A172 (cell line): ENCODE results near the gene BCDIN3D. TPM values are rescaled to one million over a fixed set of nuclear protein-coding genes. Genes with fewer than 3 reads are reported as not detected.

ENCODE experiments used
- DNase-seq: peaks from one replicate; pipeline ENCODE4 v3.0.0-alpha.2; 2015; ENCODE audit warnings: low spot score
- total RNA-seq: library from RNA; depleted of rRNA; stranded (reverse); fragments of >200 nt; shearing (Covaris generic); gene quantifications from 2 replicates; pipeline ENCODE4 v1.2.3, GENCODE V29; 2014

The BCDIN3D gene
- total RNA-seq, 1 experiment from 2014 or later: 1.5 TPM

DNA sequence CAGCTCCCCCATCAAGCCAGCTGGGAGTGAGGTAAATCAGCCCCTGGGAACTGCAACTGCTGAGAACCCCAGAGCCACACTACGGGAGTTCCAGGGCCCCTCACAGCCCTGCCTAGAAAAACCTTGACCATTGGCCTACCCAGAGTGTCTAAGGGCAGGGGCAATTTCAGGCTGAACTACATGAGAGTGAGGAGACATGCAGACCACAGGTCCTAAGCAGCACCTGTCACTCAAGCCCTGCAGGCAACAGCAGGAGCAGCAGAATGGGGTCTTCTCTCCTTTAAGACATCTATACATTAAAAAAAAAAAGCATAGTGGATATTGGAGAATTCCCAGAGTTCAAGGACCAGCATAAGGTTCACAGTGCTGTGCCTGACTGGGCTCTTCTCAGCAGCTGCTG is 19.6 kb downstream of the BCDIN3D start:
- DNase-seq: no peak

DNA sequence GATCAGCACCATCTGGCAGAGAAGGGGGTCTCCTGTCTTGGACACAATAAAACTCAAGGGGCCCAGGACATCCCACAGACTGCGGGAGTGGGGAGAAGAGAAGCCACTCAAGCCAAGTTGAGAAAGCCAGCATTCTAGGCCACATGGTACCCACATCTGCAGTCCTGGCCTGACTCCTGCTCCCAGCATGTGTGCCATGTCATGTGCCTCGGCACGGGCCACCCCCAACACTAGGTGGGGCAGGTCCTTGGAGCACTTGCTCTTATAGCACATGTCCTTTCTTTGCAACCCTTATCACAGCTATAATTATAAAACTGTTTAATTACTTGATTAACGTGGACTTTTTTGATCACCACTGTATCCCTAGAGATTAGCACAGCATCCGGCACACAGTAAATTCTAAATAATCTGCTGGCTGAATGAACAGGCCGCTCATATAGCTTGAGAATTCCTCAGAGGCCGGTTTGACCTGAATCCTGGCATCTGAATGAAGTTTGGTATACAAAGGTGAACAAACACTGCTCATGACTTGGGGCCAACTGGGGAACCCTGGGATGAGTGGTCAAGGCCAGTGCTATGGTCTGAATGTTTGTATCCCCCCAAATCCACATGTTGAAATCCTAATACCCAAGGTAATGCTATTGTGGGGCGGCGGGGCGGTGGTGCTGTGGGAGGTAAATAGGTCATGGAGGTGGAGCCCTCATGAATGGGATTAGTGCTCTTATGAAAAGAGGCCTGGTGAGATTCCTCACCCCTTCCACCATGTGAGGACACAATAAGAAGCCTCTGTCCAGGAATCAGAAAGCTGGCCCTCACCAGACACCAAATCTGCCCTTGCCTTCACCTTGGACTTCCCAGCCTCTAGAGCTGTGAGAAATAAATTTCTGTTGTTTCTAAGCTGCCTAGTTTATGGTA is 21.3 kb downstream of the BCDIN3D start:
- DNase-seq: no peak

GRCh38 chr12:49819786-49820185 is 23.1 kb downstream of the BCDIN3D start:
- DNase-seq: no peak

GRCh38 chr12:49818241-49818895 is 24.5 kb downstream of the BCDIN3D start:
- DNase-seq: no peak

GRCh38 chr12:49813131-49813530 is 29.8 kb downstream of the BCDIN3D start:
- no peak for DNase-seq

GRCh38 chr12:49811961-49812401 is 30.9 kb downstream of the BCDIN3D start:
- no peak for DNase-seq

DNA sequence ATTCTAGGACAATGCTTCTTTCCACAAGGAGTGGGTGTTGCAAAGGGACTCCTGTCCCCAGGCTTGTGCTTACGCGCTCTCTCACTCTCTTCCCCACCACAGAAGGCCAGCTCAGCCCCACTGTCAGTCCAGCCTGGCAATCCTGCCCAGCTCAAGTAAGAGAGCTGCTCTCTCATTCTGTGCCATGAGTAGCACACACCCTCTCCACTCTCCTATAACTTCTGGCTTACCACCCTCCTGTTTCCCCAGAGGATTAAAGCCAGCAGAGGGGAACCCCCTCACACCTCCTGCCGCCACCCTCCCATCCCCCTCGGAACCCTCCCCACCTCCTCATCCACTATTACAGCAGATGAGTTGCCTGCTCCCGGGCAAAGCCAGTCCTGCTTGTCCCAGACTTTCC is 31.8 kb downstream of the BCDIN3D start:
- no peak for DNase-seq

GRCh38 chr12:49809906-49810389 is 33.0 kb downstream of the BCDIN3D start:
- no peak for DNase-seq

DNA sequence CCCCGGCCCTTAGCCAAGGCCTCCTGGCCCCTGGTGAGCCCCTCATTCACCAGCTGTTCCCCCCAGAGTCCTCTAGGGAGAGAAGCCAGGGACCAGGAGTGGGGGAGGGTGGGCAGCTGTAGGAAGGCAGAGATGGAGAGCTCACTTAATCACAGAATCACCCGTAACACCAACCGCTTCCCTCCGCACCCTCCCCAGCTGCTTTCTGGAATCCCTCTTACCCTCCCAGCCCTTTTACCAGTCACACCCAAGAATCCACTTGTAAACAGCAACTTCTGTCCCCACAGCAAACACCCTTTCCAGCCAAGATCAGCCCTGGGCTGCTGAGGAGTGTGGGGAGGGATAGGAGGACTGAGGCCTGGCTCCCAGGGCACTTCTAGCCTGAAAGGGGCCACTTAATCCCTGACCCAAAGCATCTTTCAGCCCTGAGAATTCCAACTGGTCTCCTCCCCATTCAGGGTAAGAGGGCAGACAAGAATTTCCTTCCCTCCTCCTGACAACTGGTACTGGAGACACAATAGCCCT is 33.5 kb downstream of the BCDIN3D start:
- DNase-seq: no peak

DNA sequence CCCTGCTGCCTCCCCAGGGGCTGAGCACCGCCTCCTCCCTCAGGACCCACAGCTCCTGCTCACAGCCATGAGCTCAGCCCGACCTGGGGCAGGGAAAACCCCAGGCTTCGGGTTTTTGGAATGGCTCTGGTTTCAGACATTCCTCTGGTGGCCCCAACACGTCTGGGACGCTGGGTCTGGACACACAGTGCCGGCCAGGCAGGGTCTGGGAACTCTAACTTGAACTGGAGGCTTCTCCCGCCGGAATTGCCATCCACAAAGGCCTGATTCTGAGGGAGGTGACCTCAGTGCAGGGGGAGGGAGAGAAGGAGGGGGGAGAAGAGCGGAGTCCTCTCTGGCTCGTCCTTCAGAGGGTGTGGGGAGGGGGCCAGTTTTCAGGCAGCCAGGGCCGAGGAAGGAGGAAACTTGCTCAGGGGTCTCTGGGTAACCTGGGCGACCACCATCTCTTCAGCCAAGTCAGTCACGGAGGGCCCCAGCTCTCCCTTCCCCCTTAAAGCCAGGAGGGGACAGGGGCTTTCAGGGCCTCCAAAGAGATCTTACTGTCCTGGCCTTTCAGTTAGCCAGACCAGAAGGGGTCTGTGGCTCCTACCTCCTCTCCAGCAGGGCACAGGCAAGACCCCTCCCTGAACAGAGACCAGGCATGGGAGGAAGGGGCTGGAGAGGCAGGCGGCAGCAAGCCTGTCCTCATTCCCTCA is 34.1 kb downstream of the BCDIN3D start:
- DNase-seq: no peak

DNA sequence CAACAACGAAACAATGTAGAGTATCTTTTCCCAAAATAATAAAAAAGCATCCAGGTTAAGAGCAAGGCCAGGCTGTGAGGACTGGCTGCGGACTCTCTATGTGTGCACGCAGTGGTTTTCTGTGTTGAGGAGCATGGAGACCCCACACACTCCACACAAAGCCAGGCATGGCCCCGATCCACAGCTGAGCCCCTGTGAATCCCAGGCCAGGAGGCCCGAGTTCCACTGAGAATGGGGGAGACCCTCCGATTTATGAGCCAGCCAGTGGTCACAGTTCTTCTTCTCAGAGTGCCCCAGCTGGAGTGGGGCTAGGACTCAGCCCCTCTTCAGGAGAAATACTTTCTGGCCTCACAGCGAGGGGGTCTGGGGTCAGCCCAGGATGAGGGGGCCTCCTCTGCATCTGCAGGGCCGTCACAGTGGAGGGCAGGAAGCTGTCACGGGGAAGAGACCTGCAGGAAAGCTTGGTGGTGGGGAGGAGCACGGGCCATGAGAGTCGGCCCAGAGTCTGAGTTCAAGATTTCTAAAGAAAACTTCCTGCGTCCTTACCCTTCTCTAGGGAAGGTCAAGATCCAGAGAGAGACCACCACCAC is 34.8 kb downstream of the BCDIN3D start:
- DNase-seq: no peak

DNA sequence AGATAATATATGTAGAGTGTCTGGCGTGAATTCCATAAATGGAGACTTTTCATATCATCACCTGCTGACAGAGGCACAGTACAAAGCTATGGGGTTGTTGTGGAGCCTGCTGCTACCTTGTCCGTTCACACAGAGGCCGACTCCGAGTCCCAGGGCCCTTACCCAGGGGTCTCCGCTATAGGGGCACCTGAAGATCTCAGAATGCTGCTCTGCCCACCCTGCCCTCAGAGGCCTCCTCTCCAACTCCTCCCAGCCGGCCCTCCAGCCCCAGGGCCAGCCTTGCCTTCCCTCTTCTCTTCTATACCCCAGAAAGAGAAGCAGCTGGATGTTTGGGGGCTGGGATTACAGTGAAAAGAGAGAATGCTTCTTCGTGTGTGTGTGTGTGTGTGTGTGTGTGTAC is 36.0 kb downstream of the BCDIN3D start:
- no peak for DNase-seq

DNA sequence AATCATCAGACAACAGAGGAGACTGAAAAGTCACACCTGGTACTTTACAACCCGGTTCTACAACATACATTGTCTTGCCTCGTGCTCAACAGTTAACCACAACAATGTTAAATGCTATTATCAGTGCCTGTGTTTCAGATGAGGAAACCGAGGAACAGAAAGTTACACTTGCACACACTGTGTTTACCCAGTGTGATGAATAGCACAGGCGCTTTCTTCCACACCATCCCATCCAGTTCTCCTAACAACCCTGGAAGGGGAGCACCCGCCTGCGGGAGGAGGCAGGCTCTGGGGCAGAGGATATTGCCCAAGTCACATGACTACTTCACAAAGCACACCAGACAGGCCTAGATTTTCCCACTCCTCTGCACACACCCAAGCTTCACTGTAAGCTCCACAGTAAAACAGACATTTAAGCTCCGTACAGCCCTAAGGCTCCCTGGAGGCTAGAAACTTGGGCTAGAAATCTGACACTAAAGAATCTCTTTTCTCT is 36.5 kb downstream of the BCDIN3D start:
- no peak for DNase-seq

DNA sequence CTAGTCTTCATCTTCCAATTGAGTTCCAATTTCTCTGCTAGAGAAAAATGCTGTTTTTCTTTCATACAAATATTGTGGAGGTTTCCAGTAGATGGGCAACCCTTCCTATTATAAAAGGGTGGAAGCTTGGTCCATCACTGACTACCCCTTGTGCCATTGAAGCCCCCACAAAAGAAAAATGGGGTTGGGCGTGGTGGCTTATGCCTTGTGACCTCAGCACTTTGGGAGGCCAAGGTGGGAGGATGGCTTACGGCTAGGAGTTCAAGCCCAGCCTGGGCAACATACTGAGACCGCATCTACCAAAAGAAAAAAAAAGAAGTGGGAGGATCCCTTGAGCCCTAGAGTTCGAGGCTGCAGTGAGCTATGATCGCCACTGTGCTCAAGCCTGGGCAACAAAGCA is 37.5 kb downstream of the BCDIN3D start:
- DNase-seq: no peak

- DNase-seq: no peak
Measured at GRCh38 chr12:49804821-49805220, 38.1 kb downstream of the BCDIN3D start.

- no peak for DNase-seq
Measured at GRCh38 chr12:49803693-49804450, 39.0 kb downstream of the BCDIN3D start.

DNA sequence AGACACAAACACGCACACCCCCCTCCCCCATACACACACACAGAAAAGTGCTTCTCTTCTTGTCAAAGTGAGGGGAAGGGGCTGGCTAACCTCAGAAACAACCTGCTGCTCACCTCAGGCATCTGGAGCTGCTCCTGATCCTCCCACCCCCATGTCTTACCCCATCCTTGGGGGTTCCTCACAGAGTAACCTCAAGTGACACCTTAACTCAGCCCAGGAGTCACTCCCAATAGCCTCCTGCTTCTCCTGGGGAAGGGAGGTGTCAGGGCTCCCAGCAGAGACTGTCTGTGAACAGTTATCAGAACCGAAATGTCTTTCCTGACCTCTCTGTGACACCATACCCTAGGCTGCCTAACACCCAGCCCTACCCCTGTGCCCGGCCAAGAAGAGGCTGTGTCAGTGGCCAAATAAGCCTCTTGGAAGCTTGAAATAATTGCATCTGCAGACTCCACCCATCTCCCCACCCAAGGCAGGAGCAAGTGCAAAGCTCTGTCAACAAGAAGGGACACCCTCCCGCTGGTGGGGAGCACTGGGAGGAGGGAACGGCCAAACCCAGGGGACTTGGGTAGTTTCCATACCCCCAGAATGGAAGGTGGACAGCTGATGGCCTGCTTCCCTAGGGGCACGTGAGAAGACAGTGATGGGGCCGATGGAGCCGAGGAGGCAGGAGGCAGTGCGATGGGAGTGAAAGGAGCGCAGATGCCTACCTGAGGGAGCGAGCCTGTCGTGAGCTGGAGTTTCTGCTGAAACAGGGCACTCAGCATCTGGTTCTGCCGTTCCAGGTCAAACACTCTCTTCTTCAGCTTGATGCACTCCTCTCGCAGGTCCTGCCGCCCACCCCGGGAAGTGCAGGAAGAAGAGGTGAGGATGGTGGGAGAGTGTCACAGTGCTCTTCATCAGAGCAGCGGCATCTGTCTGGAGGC is 41.5 kb downstream of the BCDIN3D start:
- no peak for DNase-seq

- no peak for DNase-seq
Measured at GRCh38 chr12:49800421-49801140, 42.3 kb downstream of the BCDIN3D start.

GRCh38 chr12:49798934-49799333 is 44.0 kb downstream of the BCDIN3D start:
- DNase-seq: no peak
